Neuronal stem cell (in vitro differentiated cells): ENCODE data around the gene TMPRSS6.

Source experiments
- DNase-seq: peaks from one replicate; pipeline ENCODE4 v3.0.0-alpha.2; 2013; ENCODE audit warnings: low spot score
- H2AFZ ChIP-seq: one replicate; pipeline ENCODE4 v1.6.1; 2013; ENCODE audit warnings: mild to moderate bottlenecking, low read length, inconsistent platforms
- H2AK5ac ChIP-seq: 2 replicates; pipeline ENCODE4 v1.6.1; 2013; ENCODE audit warnings: low read depth, mild to moderate bottlenecking, inconsistent platforms, low read length, moderate library complexity, mixed read lengths
- H2BK120ac ChIP-seq: 2 replicates; pipeline ENCODE4 v1.6.1; 2013; ENCODE audit warnings: low read depth, mild to moderate bottlenecking, inconsistent platforms, low read length, moderate library complexity, mixed read lengths
- H2BK12ac ChIP-seq: one replicate; pipeline ENCODE4 v1.6.1; 2013; ENCODE audit warnings: low read length, inconsistent platforms
- H2BK15ac ChIP-seq: 2 replicates; pipeline ENCODE4 v1.6.1; 2013; ENCODE audit warnings: mild to moderate bottlenecking, low read length, inconsistent platforms, mixed read lengths
- H2BK5ac ChIP-seq: one replicate; pipeline ENCODE4 v1.6.1; 2013; ENCODE audit warnings: inconsistent platforms, mild to moderate bottlenecking, low read length, moderate library complexity
- H3K14ac ChIP-seq: one replicate; pipeline ENCODE4 v1.6.1; 2013; ENCODE audit warnings: low read length, inconsistent platforms
- H3K18ac ChIP-seq: 2 replicates; pipeline ENCODE4 v1.6.1; 2013; ENCODE audit warnings: low read length, inconsistent platforms
- H3K23ac ChIP-seq: 2 replicates; pipeline ENCODE4 v1.6.1; 2013; ENCODE audit warnings: low read depth, mild to moderate bottlenecking, mixed read lengths, low read length, inconsistent platforms; ENCODE audit not compliant: poor library complexity
- H3K27ac ChIP-seq: replicated peaks from 3 replicates; pipeline ENCODE4 v1.5.1; 2013; ENCODE audit warnings: low read length, inconsistent platforms
- H3K27me3 ChIP-seq, 3 experiments: 2 replicates each; pipeline ENCODE4 v1.6.1; 2013; ENCODE audit warnings: low read length in 3 of 3, mild to moderate bottlenecking in 2 of 3, inconsistent platforms in 1 of 3, low read depth in 1 of 3, mixed read lengths in 1 of 3, moderate library complexity in 1 of 3; ENCODE audit not compliant: control insufficient read depth in 3 of 3, insufficient read depth in 3 of 3
- H3K36me3 ChIP-seq, 2 donors: replicated peaks in 1 of 2; 2 replicates each; pipeline ENCODE4 v1.6.1; 2013; ENCODE audit warnings: low read length in 2 of 2; ENCODE audit not compliant: control insufficient read depth in 2 of 2, insufficient read depth in 2 of 2
- H3K4ac ChIP-seq: 2 replicates; pipeline ENCODE4 v1.6.1; 2013; ENCODE audit warnings: inconsistent platforms, mild to moderate bottlenecking, low read length, moderate library complexity
- H3K4me1 ChIP-seq, 2 donors: 1 replicate in 1 of 2; 2 replicates in 1 of 2; pipeline ENCODE4 v1.6.1; 2013; ENCODE audit warnings: low read length in 2 of 2, low read depth in 1 of 2; ENCODE audit not compliant: control insufficient read depth in 2 of 2, insufficient read depth in 1 of 2
- H3K4me2 ChIP-seq: one replicate; pipeline ENCODE4 v1.6.1; 2013; ENCODE audit warnings: mild to moderate bottlenecking, low read length, inconsistent platforms; ENCODE audit not compliant: insufficient read depth, poor library complexity, severe bottlenecking
- H3K4me3 ChIP-seq, 2 donors: 2 replicates each; pipeline ENCODE4 v1.5.1; 2013; ENCODE audit warnings: low read length in 2 of 2, mild to moderate bottlenecking in 2 of 2, inconsistent platforms in 1 of 2, moderate library complexity in 1 of 2
- H3K79me1 ChIP-seq: one replicate; pipeline ENCODE4 v1.6.1; 2013; ENCODE audit warnings: low read depth, mild to moderate bottlenecking, inconsistent platforms, low read length, moderate library complexity
- H3K9ac ChIP-seq: one replicate; pipeline ENCODE4 v1.6.1; 2013; ENCODE audit warnings: mild to moderate bottlenecking, low read depth, low read length, inconsistent platforms; ENCODE audit not compliant: poor library complexity
- H3K9me3 ChIP-seq, 2 donors: replicated peaks in 1 of 2; 2 replicates each; pipeline versions ENCODE3 to v1.6.1; 2013; ENCODE audit warnings: low read length in 2 of 2, mild to moderate bottlenecking in 2 of 2, inconsistent platforms in 1 of 2, low read depth in 1 of 2, mixed read lengths in 1 of 2, moderate library complexity in 1 of 2; ENCODE audit not compliant: control insufficient read depth in 2 of 2, insufficient read depth in 1 of 2
- H4K8ac ChIP-seq: one replicate; pipeline ENCODE4 v1.6.1; 2013; ENCODE audit warnings: low read depth, mild to moderate bottlenecking, inconsistent platforms, low read length, moderate library complexity
- H4K91ac ChIP-seq: one replicate; pipeline ENCODE4 v1.6.1; 2013; ENCODE audit warnings: low read length, low read depth, mild to moderate bottlenecking, inconsistent platforms; ENCODE audit not compliant: poor library complexity
- WGBS, 2 donors: extraction: QIAGEN DNeasy Blood & Tissue Kit; methylation state at CpG; one replicate each; pipeline ENCODE4 v1.1.7; 2013; ENCODE audit warnings: missing lambda C conversion rate in 2 of 2, mixed read lengths in 1 of 2; ENCODE audit not compliant: insufficient read length in 2 of 2, insufficient replicate concordance in 1 of 2; ENCODE audit errors: extremely low coverage in 2 of 2; 5-methylcytosine and 5-hydroxymethylcytosine counted together

Gene TMPRSS6

GRCh38 chr22:37091994-37092393 is 17.5 kb downstream of the TMPRSS6 start:
- Histone ChIP-seq H4K91ac (no peak overlapping the region), H2AK5ac (no peak overlapping the region), H3K27ac (no peak overlapping the region), H3K36me3 (no peaks in the 10 kb centered on the region), H3K27me3 (peaks cover 0 to 38% (median 2%) of the 10 kb centered on the region in 3 experiments), H2BK15ac (no peak overlapping the region), H3K4me1 (peaks cover 6 to 7% of the 10 kb centered on the region in 2 donors), H4K8ac (no peak overlapping the region), H2BK120ac (no peak overlapping the region), H3K23ac (no peak overlapping the region), H3K4me2 (no peak overlapping the region), H3K4me3 (no peak overlapping the region), H3K79me1 (no peaks in the 10 kb centered on the region), H2BK12ac (no peak overlapping the region), H3K18ac (no peak overlapping the region), H3K9me3 (no peaks in the 10 kb centered on the region), H3K4ac (no peak overlapping the region), H2BK5ac (no peak overlapping the region), H2AFZ (no peak overlapping the region), H3K9ac (no peak overlapping the region), H3K14ac (no peak overlapping the region)
- no peak for DNase-seq
- WGBS, 2 donors, result no CpG with 5 or more reads among the region's 7 CpGs

GRCh38 chr22:37090920-37091695 is 18.4 kb downstream of the TMPRSS6 start:
- no peak overlapping the region for H3K14ac ChIP-seq
- H2AK5ac ChIP-seq, result peak overlapping the region; percentile 0
- H3K18ac ChIP-seq, result peak overlapping the region; percentile 62
- H3K36me3 ChIP-seq, result no peaks in the 10 kb centered on the region
- DNase-seq, result no peak
- no peak overlapping the region for H3K4me2 ChIP-seq
- H2BK15ac ChIP-seq, result no peak overlapping the region
- H3K79me1 ChIP-seq, result no peaks in the 10 kb centered on the region
- H3K27me3 ChIP-seq, result peaks cover 0 to 37% (median 2%) of the 10 kb centered on the region in 3 experiments
- H2BK120ac ChIP-seq, result no peak overlapping the region
- no peak overlapping the region for H2BK5ac ChIP-seq
- H2BK12ac ChIP-seq, result no peak overlapping the region
- no peaks in the 10 kb centered on the region for H3K9me3 ChIP-seq
- peak overlapping the region; percentile 8 for H4K91ac ChIP-seq
- H3K9ac ChIP-seq, result peak overlapping the region; percentile 39
- no peak overlapping the region for H2AFZ ChIP-seq
- peak overlapping the region; percentile 53 for H3K4ac ChIP-seq
- H4K8ac ChIP-seq, result no peak overlapping the region
- H3K4me3 ChIP-seq, result no peak overlapping the region
- no peak overlapping the region for H3K23ac ChIP-seq
- WGBS, 2 donors, result no CpG with 5 or more reads among the region's 9 CpGs
- H3K27ac ChIP-seq, result no peak overlapping the region
- peaks cover 6 to 7% of the 10 kb centered on the region in 2 donors for H3K4me1 ChIP-seq

- WGBS, 2 donors, result no CpG with 5 or more reads among the region's 12 CpGs
- H3K18ac ChIP-seq, result peak overlapping the region; percentile 46
- no peak overlapping the region for H3K4me3 ChIP-seq
- peak overlapping the region; percentile 33 for H2AK5ac ChIP-seq
- H2BK12ac ChIP-seq, result no peak overlapping the region
- H2BK5ac ChIP-seq, result no peak overlapping the region
- no peak overlapping the region for H3K14ac ChIP-seq
- H2AFZ ChIP-seq, result no peak overlapping the region
- peaks cover 0 to 34% (median 0%) of the 10 kb centered on the region in 3 experiments for H3K27me3 ChIP-seq
- no peaks in the 10 kb centered on the region for H3K36me3 ChIP-seq
- no peak overlapping the region for H3K27ac ChIP-seq
- H3K9ac ChIP-seq, result no peak overlapping the region
- H3K4ac ChIP-seq, result no peak overlapping the region
- no peak overlapping the region for H2BK15ac ChIP-seq
- no peaks in the 10 kb centered on the region for H3K9me3 ChIP-seq
- no peak overlapping the region for H4K8ac ChIP-seq
- H4K91ac ChIP-seq, result no peak overlapping the region
- H3K4me2 ChIP-seq, result no peak overlapping the region
- peaks cover 6 to 7% of the 10 kb centered on the region in 2 donors for H3K4me1 ChIP-seq
- no peak for DNase-seq
- no peak overlapping the region for H2BK120ac ChIP-seq
- H3K79me1 ChIP-seq, result no peaks in the 10 kb centered on the region
- H3K23ac ChIP-seq, result no peak overlapping the region
These were observed 20.1 kb downstream of the TMPRSS6 start for GRCh38 chr22:37089434-37089833.

GRCh38 chr22:37088750-37089408 is 20.6 kb downstream of the TMPRSS6 start:
- Histone ChIP-seq H3K27ac (no peak overlapping the region), H4K91ac (no peak overlapping the region), H2AFZ (no peak overlapping the region), H3K36me3 (no peaks in the 10 kb centered on the region), H3K4me3 (no peak overlapping the region), H3K23ac (no peak overlapping the region), H3K9ac (no peak overlapping the region), H3K4me2 (no peak overlapping the region), H2BK12ac (no peak overlapping the region), H4K8ac (no peak overlapping the region), H2BK5ac (no peak overlapping the region), H2BK15ac (no peak overlapping the region), H3K4me1 (peaks cover 6 to 7% of the 10 kb centered on the region in 2 donors), H2AK5ac (no peak overlapping the region), H3K18ac (no peak overlapping the region), H3K4ac (no peak overlapping the region), H3K9me3 (no peaks in the 10 kb centered on the region), H3K14ac (no peak overlapping the region), H3K79me1 (no peaks in the 10 kb centered on the region), H2BK120ac (no peak overlapping the region), H3K27me3 (peaks cover 0 to 35% (median 0%) of the 10 kb centered on the region in 3 experiments)
- DNase-seq, result no peak
- no CpG with 5 or more reads among the region's 17 CpGs for WGBS, 2 donors
